Body of pancreas (tissue), 4 donors: ENCODE measurements around the gene DSTN. TPM values are rescaled to one million over a fixed set of nuclear protein-coding genes. Genes with fewer than 3 reads are reported as not detected.
A peak's percentile ranks its signal among the peaks of the same experiment; 100 is the strongest.

Experiments used
- ATAC-seq: fragments of 150-250 bp; one replicate; pipeline ENCODE4 v1.9.1; 2016
- DNase-seq, 4 donors: peaks; one replicate each; pipeline ENCODE4 v3.0.0-alpha.2; 2019
- H3K27ac ChIP-seq, 4 donors: fragments of 200-600 bp; sonication (generic); 1 replicate in 3 of 4; 2 replicates in 1 of 4; pipeline versions ENCODE4 v1.5.1 to v1.6.1; 2016 to 2019; ENCODE audit warnings: mild to moderate bottlenecking in 1 of 4, mixed read lengths in 1 of 4, moderate library complexity in 1 of 4
- H3K27me3 ChIP-seq, 2 donors: fragments of 200-600 bp; sonication (generic); one replicate each; pipeline ENCODE4 v1.6.0; 2016; ENCODE audit warnings: mild to moderate bottlenecking in 1 of 2
- H3K36me3 ChIP-seq, 2 donors: fragments of 200-600 bp; sonication (generic); replicated peaks in 1 of 2; 2 replicates each; pipeline ENCODE4 v1.5.1; 2016; ENCODE audit warnings: low read depth in 2 of 2; ENCODE audit not compliant: insufficient read depth in 1 of 2
- H3K4me1 ChIP-seq: fragments of 200-600 bp; sonication (generic); one replicate; pipeline ENCODE4 v1.6.0; 2016
- H3K4me3 ChIP-seq, 2 donors: fragments of 200-600 bp; sonication (generic); 1 replicate in 1 of 2; 2 replicates in 1 of 2; pipeline ENCODE4 v1.5.1; 2016 to 2019
- H3K9me3 ChIP-seq, 3 donors: fragments of 200-600 bp; sonication (generic); 1 replicate in 2 of 3; 2 replicates in 1 of 3; pipeline ENCODE4 v1.5.1; 2016
- CTCF ChIP-seq, 7 experiments: fragments of 450-650 bp in 4 of 7; fragments of 200-600 bp in 3 of 7; sonication (generic) in 3 of 7; IDR thresholded peaks; one replicate each; pipeline ENCODE4 v1.5.1; 2016 to 2019; ENCODE audit warnings: antibody characterized with exemption in 7 of 7
- POLR2A ChIP-seq, 3 donors: fragments of 450-650 bp; IDR thresholded peaks; one replicate each; pipeline ENCODE4 v1.6.1; 2016; ENCODE audit warnings: antibody characterized with exemption in 3 of 3, mild to moderate bottlenecking in 2 of 3
- WGBS, 2 donors: methylation state at CpG; one replicate each; pipeline ENCODE4 v1.1.5; 2017; 5-methylcytosine and 5-hydroxymethylcytosine counted together
- intact Hi-C: fragments of 100-400 bp; cut with DNase I; formaldehyde crosslinking; loops from one replicate; pipeline ENCODE4 v1.15.1; 2023
- total RNA-seq, 2 donors: library from RNA; depleted of rRNA; stranded (reverse); fragments of >200 nt; gene quantifications; one replicate each; pipeline ENCODE4 v1.1.0, GENCODE V29; 2016

Gene DSTN
- total RNA-seq, 2 donors from 2014 or later = 103 to 464 TPM

GRCh38 chr20:17627101-17627955 is 57.5 kb downstream of the DSTN start:
- DNase-seq = no peak
- no peak overlapping the region for H3K4me3 ChIP-seq
- H3K27ac ChIP-seq = peak overlapping the region; percentile 49 to 79 (median 67)
- peaks cover 27 to 32% of the 10 kb centered on the region in 2 donors for H3K36me3 ChIP-seq
- TF ChIP-seq CTCF (IDR thresholded peaks at IDR 0.05) (no peak), POLR2A (IDR thresholded peaks at IDR 0.05) (no peak)
- 60 to 62% methylated on average over 6 to 27 of the region's 27 CpGs for WGBS, 2 donors
- intact Hi-C loops = no loop called here
- no peaks in the 10 kb centered on the region for H3K27me3 ChIP-seq
- ATAC-seq = no peak
- no peaks in the 10 kb centered on the region for H3K9me3 ChIP-seq
- peaks cover 39% of the 10 kb centered on the region for H3K4me1 ChIP-seq

GRCh38 chr20:17628101-17628841 is 58.4 kb downstream of the DSTN start:
- WGBS, 2 donors = 70 to 71% methylated on average over 18 of the region's 18 CpGs
- DNase-seq (no peak), ATAC-seq (no peak)
- Histone ChIP-seq H3K27me3 (no peaks in the 10 kb centered on the region), H3K4me3 (no peak overlapping the region), H3K36me3 (peaks cover 29 to 32% of the 10 kb centered on the region in 2 donors), H3K27ac (peak overlapping the region; percentile 49 to 79 (median 57)), H3K4me1 (peaks cover 39% of the 10 kb centered on the region), H3K9me3 (no peaks in the 10 kb centered on the region)
- TF ChIP-seq POLR2A (IDR thresholded peaks at IDR 0.05) (no peak), CTCF (IDR thresholded peaks at IDR 0.05) (no peak)
- intact Hi-C loops = no loop called here

DNA sequence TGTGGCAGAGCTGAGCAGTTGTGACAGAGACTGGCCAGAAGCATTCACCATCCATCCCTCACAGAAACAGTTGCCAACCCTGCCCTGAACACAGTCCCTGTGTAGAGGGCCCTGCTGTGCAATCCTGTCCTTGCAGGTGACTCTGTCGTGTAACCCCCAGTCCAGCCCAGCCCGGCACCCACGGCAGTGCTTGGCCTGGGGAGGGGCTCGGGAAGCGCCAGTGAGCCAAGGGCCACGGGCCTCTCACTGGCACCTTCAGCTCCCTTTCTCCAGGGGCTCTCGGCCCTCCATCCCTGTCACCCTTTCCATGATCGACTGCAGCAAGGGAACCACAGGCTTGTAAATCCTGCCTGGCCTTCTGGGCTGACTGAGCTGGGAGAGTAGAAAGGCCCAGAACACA is 59.1 kb downstream of the DSTN start:
- DNase-seq (no peak), ATAC-seq (no peak)
- intact Hi-C loops = no loop called here
- Histone ChIP-seq H3K4me3 (no peak overlapping the region), H3K36me3 (peaks cover 29 to 35% of the 10 kb centered on the region in 2 donors), H3K4me1 (peaks cover 39% of the 10 kb centered on the region), H3K27me3 (no peaks in the 10 kb centered on the region), H3K9me3 (no peaks in the 10 kb centered on the region), H3K27ac (peak overlapping the region in 3 of 4 donors; percentile 34 to 79 (median 58))
- TF ChIP-seq POLR2A (IDR thresholded peaks at IDR 0.05) = no peak
- no peak for TF ChIP-seq CTCF (IDR thresholded peaks at IDR 0.05)
- WGBS, 2 donors = 62 to 92% methylated on average over 2 to 8 of the region's 8 CpGs

DNA sequence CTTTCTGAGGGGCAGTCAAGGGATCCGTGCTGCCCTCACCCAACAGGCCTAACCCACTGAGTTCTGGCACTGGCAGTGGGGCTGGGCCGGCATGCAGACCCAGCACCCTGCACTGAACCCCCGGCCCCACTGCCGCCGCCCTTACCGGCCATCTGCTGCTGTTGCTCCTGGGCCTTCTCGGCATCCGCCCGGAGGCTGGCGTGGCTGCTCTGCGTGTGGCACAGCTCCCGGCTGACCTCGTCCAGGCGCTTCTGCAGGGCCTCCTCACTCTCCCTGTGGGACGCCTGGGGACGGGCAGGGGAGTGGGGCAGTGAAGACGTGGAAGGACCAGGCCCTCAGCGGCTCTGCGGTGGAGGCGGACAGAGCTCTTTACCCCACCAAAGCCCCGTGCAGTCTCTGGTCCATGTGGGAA is 59.8 kb downstream of the DSTN start:
- Histone ChIP-seq H3K27ac (peak overlapping the region; percentile 30 to 79 (median 33)), H3K36me3 (peaks cover 29 to 36% of the 10 kb centered on the region in 2 donors), H3K4me3 (no peak overlapping the region), H3K4me1 (peaks cover 39% of the 10 kb centered on the region), H3K9me3 (no peaks in the 10 kb centered on the region), H3K27me3 (no peaks in the 10 kb centered on the region)
- 58 to 78% methylated on average over 8 to 21 of the region's 21 CpGs for WGBS, 2 donors
- ATAC-seq (no peak), DNase-seq (no peak)
- TF ChIP-seq POLR2A (IDR thresholded peaks at IDR 0.05) = no peak
- TF ChIP-seq CTCF (IDR thresholded peaks at IDR 0.05) = no peak
- intact Hi-C loops = no loop called here
